GM18909 (cell line): ENCODE data around the gene HENMT1.
"Not testable (repeated sequence)": the region's sequence is repeated elsewhere in the genome, so short reads cannot be mapped to it uniquely, and the experiment has no call there.

ENCODE experiments used
- ATAC-seq: cut with Tn5 transposase; IDR thresholded peaks from one replicate; pipeline ENCODE4 v1.9.1; 2021; ENCODE audit warnings: mild to moderate bottlenecking; ENCODE audit not compliant: unreplicated experiment, poor library complexity

HENMT1 gene

GRCh38 chr1:108661030-108661609 lies at the start of gene HENMT1:
TSS of gene HENMT1 (minus strand) at chr1:108661093. CDS start at chr1:108659884, 1,209 bp downstream.
- peak; percentile 89 for ATAC-seq

GRCh38 chr1:108708691-108709660 lies 48.1 kb upstream of the HENMT1 start:
- no peak for ATAC-seq

GRCh38 chr1:108706643-108707042 lies 45.8 kb upstream of the HENMT1 start:
- ATAC-seq = no peak

GRCh38 chr1:108704496-108704895 lies 43.6 kb upstream of the HENMT1 start:
- ATAC-seq = no peak

- ATAC-seq = no peak
Measured at GRCh38 chr1:108703939-108704338, 43.0 kb upstream of the HENMT1 start.

GRCh38 chr1:108702109-108702508 lies 41.2 kb upstream of the HENMT1 start:
- ATAC-seq = not testable (repeated sequence)

GRCh38 chr1:108701176-108701849 lies 40.4 kb upstream of the HENMT1 start:
- ATAC-seq = no peak

- ATAC-seq = no peak
Measured at GRCh38 chr1:108699375-108700332, 38.8 kb upstream of the HENMT1 start.

GRCh38 chr1:108695535-108695934 lies 34.6 kb upstream of the HENMT1 start:
- ATAC-seq = no peak

GRCh38 chr1:108692724-108693655 lies 32.1 kb upstream of the HENMT1 start:
- ATAC-seq = peak; percentile 59

- ATAC-seq = peak; percentile 94
Measured at GRCh38 chr1:108691942-108692723, 31.2 kb upstream of the HENMT1 start, which contains the start of gene PRPF38B. TSS of gene PRPF38B (plus strand) at chr1:108692310. CDS start at chr1:108692592, 282 bp downstream.

- ATAC-seq = peak; percentile 12
Measured at GRCh38 chr1:108691128-108691941, 30.4 kb upstream of the HENMT1 start.

- ATAC-seq = no peak
Measured at GRCh38 chr1:108686614-108687313, 25.9 kb upstream of the HENMT1 start.

GRCh38 chr1:108685529-108685928 lies 24.6 kb upstream of the HENMT1 start:
- no peak for ATAC-seq

GRCh38 chr1:108681701-108682100 lies 20.8 kb upstream of the HENMT1 start:
- not testable (repeated sequence) for ATAC-seq

GRCh38 chr1:108679586-108680213 lies 18.8 kb upstream of the HENMT1 start:
- no peak for ATAC-seq
